Activated CD4-positive, alpha-beta T cell treated with anti-CD3 and anti-CD28 coated beads, Interleukin-2, amount 50 U/mL, for 4 hours (primary cell): Measurements from ENCODE around the gene EML1.

Experiments
- DNase-seq, 2 experiments: peaks; one replicate each; pipeline ENCODE4 v3.0.0-alpha.2; 2020

EML1 gene

GRCh38 chr14:99876406-99876805 lies 83.2 kb downstream of the EML1 start:
- no peak for DNase-seq

DNA sequence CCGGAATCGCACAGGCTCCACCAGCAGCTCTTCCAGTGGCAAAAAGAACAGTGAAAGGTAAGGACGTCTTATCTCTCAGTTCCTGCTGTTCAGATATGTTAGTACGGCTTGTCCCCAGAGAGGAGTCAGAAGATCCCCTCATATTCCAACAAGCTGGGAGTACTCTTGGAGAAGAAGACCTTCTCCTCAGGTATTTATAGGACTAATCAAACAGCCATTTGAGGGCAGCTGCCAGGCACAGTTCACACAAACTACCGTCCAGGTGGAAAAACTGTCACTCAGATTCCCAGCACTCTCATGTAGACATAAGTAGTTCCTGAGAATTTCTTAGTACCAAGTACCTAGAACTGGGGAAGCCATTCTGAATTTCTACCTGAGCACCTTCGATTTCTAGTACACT lies 85.3 kb downstream of the EML1 start:
- DNase-seq: no peak

- DNase-seq: no peak
Observed at GRCh38 chr14:99879401-99880295, 86.4 kb downstream of the EML1 start.

DNA sequence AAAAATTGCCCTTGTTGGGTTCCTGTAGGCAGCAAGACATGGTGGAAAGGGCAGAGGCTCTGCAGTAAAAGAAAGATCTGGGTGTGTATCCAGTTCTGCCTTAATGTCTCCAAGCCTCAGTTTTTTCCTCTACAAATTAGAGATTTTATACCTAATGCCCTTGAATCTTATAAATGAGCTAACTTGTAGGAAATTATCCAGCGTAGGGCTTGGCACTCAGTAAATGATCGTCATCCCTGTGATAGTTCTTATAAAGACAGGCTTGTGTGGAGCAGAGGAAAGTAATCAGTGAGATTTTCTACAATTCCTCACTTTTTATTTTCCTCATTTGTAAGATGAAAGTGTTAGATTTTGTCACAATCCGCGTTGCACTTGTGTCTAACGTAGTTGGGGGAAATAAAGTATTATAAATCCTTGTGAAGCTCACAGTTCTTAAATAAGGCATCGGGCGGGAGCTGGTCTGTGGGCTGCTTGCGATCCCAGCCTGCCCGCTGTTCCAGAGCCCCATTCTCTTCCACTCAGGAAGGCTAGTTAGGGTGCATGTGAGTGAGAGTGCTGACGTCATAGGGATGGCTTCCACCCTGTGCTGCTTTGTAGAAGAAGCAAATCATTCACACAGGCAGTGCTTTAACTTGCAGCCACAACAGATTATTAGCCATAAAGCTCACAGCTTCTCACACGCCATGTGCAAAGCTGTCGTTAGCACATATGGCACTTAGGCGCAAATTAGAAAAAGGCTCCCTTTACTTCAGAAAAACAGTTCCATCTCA lies 87.6 kb downstream of the EML1 start:
- no peak for DNase-seq

GRCh38 chr14:99883866-99884650 lies 90.8 kb downstream of the EML1 start:
- DNase-seq: no peak

DNA sequence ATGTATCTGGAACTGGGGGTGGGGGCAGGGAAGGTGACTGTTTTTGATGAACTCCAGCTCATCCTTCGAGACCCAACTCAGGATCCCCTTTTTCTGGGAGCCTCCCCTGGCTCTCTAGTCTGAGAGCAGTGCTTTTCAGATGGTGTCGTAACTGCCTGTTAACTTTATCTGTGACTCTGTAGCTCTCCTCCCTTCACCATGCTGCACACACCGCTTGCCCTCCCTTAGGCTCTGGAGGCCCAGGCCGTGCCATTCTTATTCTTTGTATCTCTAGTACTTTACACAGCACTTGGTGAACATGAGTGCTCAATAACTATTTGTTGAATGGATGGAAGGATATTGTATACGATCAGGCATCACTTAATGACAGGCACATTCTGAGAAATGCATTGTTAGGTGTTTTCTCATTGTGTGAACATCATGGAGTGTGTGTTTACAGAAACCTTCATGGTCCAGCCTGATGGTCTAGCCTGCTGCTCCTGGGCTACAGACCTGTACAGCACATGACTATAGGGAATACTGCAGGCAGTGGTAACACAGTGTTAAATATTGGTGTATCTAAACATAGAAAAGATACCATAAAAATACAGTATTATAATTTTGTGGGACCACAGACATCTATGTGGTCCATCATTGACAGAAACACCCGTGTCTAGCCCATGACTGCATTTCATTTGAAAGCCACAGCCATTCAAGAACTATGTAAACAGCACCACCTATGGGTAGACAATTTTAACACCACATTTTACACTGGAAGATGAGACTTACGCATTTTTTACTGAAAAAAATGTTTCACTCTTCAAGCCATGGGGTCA lies 91.8 kb downstream of the EML1 start:
- DNase-seq: peak in 1 of 2 experiments; percentile 4

- no peak for DNase-seq
Observed at GRCh38 chr14:99885649-99885958, 92.4 kb downstream of the EML1 start.

DNA sequence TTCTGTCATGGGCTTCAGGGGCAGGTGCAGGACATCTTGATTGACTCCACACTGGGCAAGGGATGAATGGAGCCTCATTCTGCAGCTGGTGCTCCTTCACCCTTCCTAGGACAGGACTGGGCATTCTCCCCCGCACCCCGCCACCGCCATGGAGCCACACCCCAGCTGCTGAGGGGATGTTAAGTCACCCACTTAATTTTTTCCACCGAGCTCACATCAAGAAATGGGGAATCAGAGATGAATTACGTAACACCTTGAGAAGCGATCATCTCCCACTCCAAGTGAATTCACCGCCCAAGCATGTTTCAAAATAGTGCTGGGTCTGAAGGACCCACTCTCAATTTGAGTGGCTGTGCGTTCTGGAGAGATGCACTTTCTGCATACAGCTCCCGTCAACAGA lies 94.2 kb downstream of the EML1 start:
- no peak for DNase-seq

GRCh38 chr14:99888149-99888548 lies 94.9 kb downstream of the EML1 start:
- DNase-seq: no peak

GRCh38 chr14:99889268-99889667 lies 96.1 kb downstream of the EML1 start:
- DNase-seq: no peak

DNA sequence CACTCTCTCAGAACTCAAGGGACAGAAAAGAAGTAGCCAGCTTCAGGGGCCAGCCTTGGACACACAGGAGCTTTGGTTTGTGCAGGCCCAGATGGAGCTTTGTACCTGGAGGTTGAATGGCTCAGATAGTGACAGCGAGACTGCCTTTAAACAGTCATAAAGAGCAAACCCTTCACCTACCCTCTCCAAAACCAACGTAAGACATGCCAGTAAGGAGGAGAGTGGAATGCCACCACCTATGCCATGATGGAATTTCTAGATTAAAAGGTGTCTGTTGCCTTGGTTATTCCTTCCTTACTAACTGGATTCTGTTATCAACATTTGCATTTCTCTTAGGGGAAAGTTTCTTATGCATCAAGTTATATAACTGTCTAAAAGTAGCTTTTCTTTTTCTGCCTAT lies 98.1 kb downstream of the EML1 start:
- no peak for DNase-seq

DNA sequence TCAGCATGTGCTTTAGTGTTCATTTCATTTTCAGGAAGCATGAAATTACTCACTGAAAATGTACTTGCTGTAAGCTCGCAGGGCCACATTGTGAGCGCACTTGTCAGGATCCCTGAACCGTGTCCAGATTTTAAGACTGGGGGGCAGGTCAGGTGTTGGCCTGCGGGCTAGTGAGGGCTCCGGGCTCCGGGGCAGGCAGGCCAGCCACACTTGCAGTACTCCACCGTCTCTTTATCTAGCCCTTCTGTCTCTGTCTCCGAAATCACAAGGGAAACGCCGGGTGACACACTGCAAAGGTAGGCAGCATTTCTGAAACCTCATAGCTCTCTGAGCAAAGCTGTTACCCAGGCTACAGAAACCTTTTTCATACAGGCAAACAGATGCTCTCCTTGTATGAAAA lies 98.7 kb downstream of the EML1 start:
- DNase-seq: no peak

- DNase-seq: no peak
Observed at GRCh38 chr14:99892406-99892805, 99.2 kb downstream of the EML1 start.

GRCh38 chr14:99896361-99896760 lies 103.1 kb downstream of the EML1 start:
- DNase-seq: no peak

DNA sequence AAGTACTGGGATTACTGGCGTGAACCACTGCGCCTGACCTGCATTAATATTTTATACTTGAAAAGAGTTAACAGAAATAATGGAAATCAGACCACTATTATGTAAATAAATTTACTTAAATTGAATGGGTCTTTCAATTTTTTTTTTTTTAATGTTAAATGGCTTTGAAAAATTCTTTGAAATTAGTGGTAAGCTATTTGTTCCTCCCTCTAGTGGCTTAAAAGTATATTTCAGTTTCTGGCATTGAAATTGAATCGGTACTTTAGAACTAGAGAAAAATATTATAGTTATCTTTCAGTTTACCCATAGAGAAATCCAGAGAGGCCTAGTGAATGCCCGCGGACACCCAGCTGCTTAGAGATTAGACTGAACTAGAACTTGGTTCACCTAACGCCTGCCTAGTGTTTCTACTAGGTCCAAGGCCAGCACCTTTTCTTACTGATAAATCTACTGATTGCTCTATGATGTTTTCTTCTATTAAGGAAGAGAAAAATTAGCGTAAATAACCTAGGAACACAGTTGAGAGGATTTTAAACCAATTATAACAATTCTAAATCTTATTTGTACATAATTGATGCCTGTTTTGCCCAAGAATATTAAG lies 106.5 kb downstream of the EML1 start:
- DNase-seq: no peak

DNA sequence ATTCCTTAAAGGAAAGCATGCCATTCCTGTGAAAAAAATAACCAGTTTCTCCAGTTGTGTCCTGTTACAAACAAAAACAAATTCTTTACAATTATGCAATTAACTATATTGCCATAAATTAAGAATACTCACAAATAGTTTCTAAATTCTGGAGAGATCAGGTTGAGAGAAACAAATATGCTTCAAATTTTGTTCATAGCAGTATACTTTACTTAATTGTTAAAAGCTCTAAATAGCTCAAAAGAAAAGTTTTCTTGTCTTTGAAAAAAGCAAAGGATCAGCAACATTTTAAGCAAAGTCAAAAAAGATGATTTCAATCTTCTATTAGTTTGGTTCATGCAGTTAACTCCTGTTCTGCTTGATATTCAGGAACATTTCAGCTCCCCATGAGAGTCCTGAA lies 109.7 kb downstream of the EML1 start:
- no peak for DNase-seq

- no peak for DNase-seq
Observed at GRCh38 chr14:99904506-99904905, 111.3 kb downstream of the EML1 start.

DNA sequence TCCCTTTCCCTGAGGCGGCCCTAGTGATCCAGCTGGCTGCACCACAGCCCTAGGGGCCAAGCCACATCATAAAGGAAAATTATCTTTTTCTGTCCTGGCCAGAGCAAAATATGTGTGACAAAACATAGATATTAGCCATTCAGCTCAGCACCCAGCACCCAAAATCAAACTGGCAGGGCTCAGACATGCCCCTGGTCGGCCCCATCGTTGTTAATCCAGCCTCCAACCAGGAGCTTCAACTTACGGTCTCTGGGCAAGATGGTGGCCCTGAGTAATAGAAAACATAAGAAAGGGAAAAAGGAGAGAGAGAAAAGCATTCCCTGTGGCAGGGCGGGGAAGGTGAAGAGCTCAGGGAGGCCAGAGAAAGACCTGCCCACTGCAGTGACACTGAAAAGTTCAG lies 111.9 kb downstream of the EML1 start:
- no peak for DNase-seq

DNA sequence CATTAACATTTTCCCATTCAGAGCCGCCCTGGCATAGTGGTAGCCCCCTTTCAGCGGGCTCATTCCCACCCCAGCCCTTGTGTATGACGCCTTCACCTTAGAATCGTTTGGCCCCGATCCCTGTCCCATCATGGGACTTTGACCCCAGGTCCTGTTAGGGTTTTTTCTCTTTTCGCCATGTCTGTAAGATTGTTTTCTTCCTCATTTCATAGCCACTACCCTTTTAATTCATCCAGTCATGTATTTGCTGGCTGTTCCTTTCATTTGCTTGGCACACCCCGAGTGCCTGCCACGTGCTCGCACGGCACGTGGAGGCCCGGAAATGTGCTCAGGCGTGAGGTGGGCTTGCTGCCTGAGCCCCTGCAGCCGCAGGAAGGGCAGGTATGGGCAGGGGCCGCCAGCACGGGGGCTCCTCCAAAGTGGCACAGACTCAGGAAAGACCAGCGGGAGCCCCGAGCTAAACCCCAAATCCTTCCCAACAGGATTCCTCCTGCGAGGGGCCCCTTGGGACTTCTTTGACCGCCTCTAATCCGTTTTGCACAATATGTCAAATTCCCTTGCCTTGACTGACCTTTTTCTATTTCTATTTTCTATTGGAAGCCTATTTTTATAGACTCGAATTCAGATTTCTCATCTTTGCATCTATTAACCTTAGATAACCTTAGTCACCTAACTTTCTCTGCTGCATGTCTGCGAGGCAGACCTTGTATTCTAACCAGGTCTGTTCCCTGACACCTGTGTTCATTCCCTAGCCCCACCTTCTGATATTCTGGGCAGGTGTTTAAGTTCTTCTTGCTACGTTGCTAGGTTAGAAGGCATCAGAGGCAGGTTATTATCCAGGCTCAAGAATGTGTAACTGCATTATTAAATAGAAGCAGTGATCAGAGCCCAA lies 114.8 kb downstream of the EML1 start:
- DNase-seq: no peak

GRCh38 chr14:99908653-99909250 lies 115.5 kb downstream of the EML1 start:
- DNase-seq: no peak
